CD14-positive monocyte (primary cell): ENCODE data around the gene FXYD3. TPM values are rescaled to one million over a fixed set of nuclear protein-coding genes. Genes with fewer than 3 reads are reported as not detected.
A peak's percentile ranks its signal among the peaks of the same experiment; 100 is the strongest.

Experiments
- DNase-seq, 3 donors: peaks; one replicate each; pipeline ENCODE4 v3.0.0-alpha.2; 2011 to 2022
- H2AFZ ChIP-seq: 2 replicates; pipeline ENCODE4 v1.6.0; 2012; ENCODE audit warnings: mild to moderate bottlenecking, low read depth, low read length, inconsistent platforms; ENCODE audit not compliant: insufficient read depth, poor library complexity, severe bottlenecking
- H3K27ac ChIP-seq, 2 donors: 1 replicate in 1 of 2; 2 replicates in 1 of 2; pipeline ENCODE4 v1.5.1; 2012 to 2013; ENCODE audit warnings: low read length in 2 of 2, control low read depth in 1 of 2, inconsistent platforms in 1 of 2, low read depth in 1 of 2, mild to moderate bottlenecking in 1 of 2
- H3K27me3 ChIP-seq, 2 donors: one replicate each; pipeline versions ENCODE4 v1.6.0 to v1.6.1; 2011 to 2013; ENCODE audit warnings: low read length in 2 of 2; ENCODE audit not compliant: control insufficient read depth in 2 of 2, insufficient read depth in 2 of 2
- H3K36me3 ChIP-seq, 2 donors: replicated peaks in 1 of 2; 1 replicate in 1 of 2; 2 replicates in 1 of 2; pipeline versions ENCODE4 v1.5.1 to v1.6.1; 2012 to 2013; ENCODE audit warnings: low read length in 2 of 2, control low read depth in 1 of 2, inconsistent platforms in 1 of 2, mild to moderate bottlenecking in 1 of 2; ENCODE audit not compliant: insufficient read depth in 2 of 2, control insufficient read depth in 1 of 2
- H3K4me1 ChIP-seq, 2 donors: 1 replicate in 1 of 2; 2 replicates in 1 of 2; pipeline versions ENCODE4 v1.5.1 to v1.6.1; 2012 to 2013; ENCODE audit warnings: low read length in 2 of 2, control low read depth in 1 of 2, inconsistent platforms in 1 of 2, mild to moderate bottlenecking in 1 of 2, moderate library complexity in 1 of 2; ENCODE audit not compliant: insufficient read depth in 2 of 2, control insufficient read depth in 1 of 2
- H3K4me2 ChIP-seq: replicated peaks from 2 replicates; pipeline ENCODE3; 2012; ENCODE audit warnings: low read length, moderate library complexity, mild to moderate bottlenecking; ENCODE audit not compliant: poor library complexity, severe bottlenecking; ENCODE audit errors: extremely low read depth
- H3K4me3 ChIP-seq, 3 experiments: fragments of 200-600 bp in 1 of 3; sonication (generic) in 1 of 3; replicated peaks in 1 of 3; 1 replicate in 2 of 3; 2 replicates in 1 of 3; pipeline ENCODE4 v1.5.1; 2011 to 2013; ENCODE audit warnings: low read length in 3 of 3, mild to moderate bottlenecking in 3 of 3, control low read depth in 2 of 3, low read depth in 2 of 3, inconsistent platforms in 1 of 3, moderate library complexity in 1 of 3
- H3K79me2 ChIP-seq: 2 replicates; pipeline ENCODE4 v1.6.0; 2012; ENCODE audit warnings: mild to moderate bottlenecking, control low read depth, inconsistent platforms, low read length, moderate library complexity; ENCODE audit not compliant: insufficient read depth
- H3K9ac ChIP-seq: 2 replicates; pipeline ENCODE4 v1.6.0; 2017; ENCODE audit warnings: low read length, mild to moderate bottlenecking; ENCODE audit not compliant: insufficient read depth, poor library complexity, severe bottlenecking
- H3K9me3 ChIP-seq, 2 donors: replicated peaks in 1 of 2; 1 replicate in 1 of 2; 2 replicates in 1 of 2; pipeline versions ENCODE4 v1.5.1 to v1.6.1; 2012 to 2013; ENCODE audit warnings: low read length in 2 of 2, control low read depth in 1 of 2; ENCODE audit not compliant: control insufficient read depth in 1 of 2, insufficient read depth in 1 of 2
- H4K20me1 ChIP-seq: 2 replicates; pipeline ENCODE4 v1.6.0; 2012; ENCODE audit warnings: mild to moderate bottlenecking, low read length, control low read depth, moderate library complexity; ENCODE audit not compliant: insufficient read depth
- H3K27ac Mint-ChIP-seq, 7 donors: one replicate each; pipeline ENCODE4 v1.8.0; 2020; ENCODE audit warnings: mild to moderate bottlenecking in 7 of 7, mixed read lengths in 7 of 7, moderate library complexity in 6 of 7, inconsistent platforms in 2 of 7
- H3K27me3 Mint-ChIP-seq, 3 donors: one replicate each; pipeline ENCODE4 v1.8.0; 2021 to 2022; ENCODE audit warnings: low read depth in 3 of 3, mild to moderate bottlenecking in 3 of 3, mixed read lengths in 3 of 3, moderate library complexity in 3 of 3, inconsistent platforms in 1 of 3
- H3K36me3 Mint-ChIP-seq, 2 donors: one replicate each; pipeline ENCODE4 v1.8.0; 2020; ENCODE audit warnings: mixed read lengths in 2 of 2, inconsistent platforms in 1 of 2, mild to moderate bottlenecking in 1 of 2
- H3K4me1 Mint-ChIP-seq: one replicate; pipeline ENCODE4 v1.8.0; 2020; ENCODE audit warnings: mild to moderate bottlenecking, mixed read lengths
- H3K4me3 Mint-ChIP-seq, 2 donors: one replicate each; pipeline ENCODE4 v1.8.0; 2020; ENCODE audit warnings: mild to moderate bottlenecking in 2 of 2, mixed read lengths in 2 of 2, moderate library complexity in 1 of 2
- H3K9me3 Mint-ChIP-seq, 7 donors: one replicate each; pipeline ENCODE4 v1.8.0; 2020 to 2022; ENCODE audit warnings: mixed read lengths in 7 of 7, mild to moderate bottlenecking in 6 of 7, moderate library complexity in 6 of 7, inconsistent platforms in 2 of 7
- CTCF ChIP-seq: fragments of 200-600 bp; IDR thresholded peaks from one replicate; pipeline ENCODE4 v1.8.0; 2022; ENCODE audit warnings: antibody characterized with exemption, mild to moderate bottlenecking
- WGBS: methylation state at CpG from one replicate; pipeline ENCODE4 v1.1.5; 2013; ENCODE audit warnings: missing lambda C conversion rate; ENCODE audit not compliant: insufficient coverage; 5-methylcytosine and 5-hydroxymethylcytosine counted together
- intact Hi-C, 2 donors: fragments of 100-400 bp; cut with micrococcal nuclease; formaldehyde crosslinking; loops; one replicate each; pipeline versions ENCODE4 v1.15.0 to v1.15.1; 2023
- polyA plus RNA-seq, 3 donors: library from polyadenylated mRNA; depleted of rRNA in 1 of 3; unstranded in 2 of 3; stranded (reverse) in 1 of 3; fragments of 300-500 nt in 2 of 3; fragments of >200 nt in 1 of 3; fragmentation: Illumina TruSeq in 2 of 3; gene quantifications; 1 replicate in 2 of 3; 2 replicates in 1 of 3; pipeline ENCODE4 v1.2.3, GENCODE V29; 2012 to 2021

FXYD3 gene
- polyA plus RNA-seq, 3 donors: not detected

- Mint-ChIP-seq H3K4me1 (peaks cover 35% of the 10 kb centered on the region), H3K4me3 (peak overlapping the region in 1 of 2 donors; percentile 60), H3K27ac (peak overlapping the region in 1 of 7 donors; percentile 26), H3K27me3 (peaks cover 8 to 21% (median 17%) of the 10 kb centered on the region in 3 donors), H3K9me3 (peaks cover 0 to 2% (median 0%) of the 10 kb centered on the region in 7 donors), H3K36me3 (no peaks in the 10 kb centered on the region)
- Histone ChIP-seq H2AFZ (no peak overlapping the region), H3K9me3 (no peaks in the 10 kb centered on the region), H3K4me1 (peaks cover 27 to 35% of the 10 kb centered on the region in 2 donors), H3K27me3 (no peaks in the 10 kb centered on the region), H3K27ac (no peak overlapping the region), H3K79me2 (no peaks in the 10 kb centered on the region), H3K4me3 (no peak overlapping the region), H3K4me2 (no peak overlapping the region), H4K20me1 (no peaks in the 10 kb centered on the region), H3K9ac (no peak overlapping the region), H3K36me3 (no peaks in the 10 kb centered on the region)
- 87% methylated on average over 6 of the region's 11 CpGs for WGBS
- no peak for TF ChIP-seq CTCF
- intact Hi-C loops: no loop called here
- DNase-seq: no peak
Measured at GRCh38 chr19:35117799-35118198, 2.2 kb downstream of the FXYD3 start.

GRCh38 chr19:35118268-35119020, 2.8 kb downstream of the FXYD3 start:
- peaks cover 0 to 2% (median 0%) of the 10 kb centered on the region in 7 donors for H3K9me3 Mint-ChIP-seq
- peaks cover 35% of the 10 kb centered on the region for H3K4me1 Mint-ChIP-seq
- TF ChIP-seq CTCF: no peak
- Histone ChIP-seq H3K4me3 (no peak overlapping the region), H3K27ac (no peak overlapping the region), H2AFZ (peak overlapping the region; percentile 8), H4K20me1 (no peaks in the 10 kb centered on the region), H3K36me3 (no peaks in the 10 kb centered on the region), H3K9ac (no peak overlapping the region), H3K9me3 (no peaks in the 10 kb centered on the region), H3K4me1 (peaks cover 27 to 35% of the 10 kb centered on the region in 2 donors), H3K79me2 (no peaks in the 10 kb centered on the region), H3K4me2 (no peak overlapping the region), H3K27me3 (no peaks in the 10 kb centered on the region)
- 47% methylated on average over 9 of the region's 13 CpGs for WGBS
- intact Hi-C loops: no loop called here
- H3K27me3 Mint-ChIP-seq: peaks cover 8 to 21% (median 17%) of the 10 kb centered on the region in 3 donors
- no peak overlapping the region for H3K27ac Mint-ChIP-seq
- DNase-seq: no peak
- no peaks in the 10 kb centered on the region for H3K36me3 Mint-ChIP-seq
- peak overlapping the region in 1 of 2 donors; percentile 35 for H3K4me3 Mint-ChIP-seq
